Measurements from ENCODE around the gene TMEM178B.
"Not testable (repeated sequence)": the region's sequence is repeated elsewhere in the genome, so short reads cannot be mapped to it uniquely, and the experiment has no call there.

TMEM178B gene

GRCh38 chr7:141184532-141185190 lies 110.8 kb downstream of the TMEM178B start:
- DNase-seq (ENCODE audit: low spot score) = no peak

GRCh38 chr7:141185369-141185967 lies 111.6 kb downstream of the TMEM178B start:
- DNase-seq (ENCODE audit: low spot score) = no peak

- no peak for DNase-seq (ENCODE audit: low spot score)
Observed at GRCh38 chr7:141189231-141189630, 115.4 kb downstream of the TMEM178B start.

- no peak for DNase-seq (ENCODE audit: low spot score)
Observed at GRCh38 chr7:141190495-141190894, 116.6 kb downstream of the TMEM178B start.

- no peak for DNase-seq (ENCODE audit: low spot score)
Observed at GRCh38 chr7:141191277-141191676, 117.4 kb downstream of the TMEM178B start.

GRCh38 chr7:141193066-141193465 lies 119.2 kb downstream of the TMEM178B start:
- DNase-seq (ENCODE audit: low spot score) = no peak

GRCh38 chr7:141195722-141196121 lies 121.9 kb downstream of the TMEM178B start:
- DNase-seq (ENCODE audit: low spot score) = not testable (repeated sequence)

- DNase-seq (ENCODE audit: low spot score) = no peak
Observed at GRCh38 chr7:141198194-141198958, 124.5 kb downstream of the TMEM178B start.

- no peak for DNase-seq (ENCODE audit: low spot score)
Observed at GRCh38 chr7:141200191-141201108, 126.6 kb downstream of the TMEM178B start.

GRCh38 chr7:141201145-141201885 lies 127.5 kb downstream of the TMEM178B start:
- no peak for DNase-seq (ENCODE audit: low spot score)

- DNase-seq (ENCODE audit: low spot score) = no peak
Observed at GRCh38 chr7:141202535-141202934, 128.7 kb downstream of the TMEM178B start.

- DNase-seq (ENCODE audit: low spot score) = no peak
Observed at GRCh38 chr7:141203177-141203576, 129.3 kb downstream of the TMEM178B start.

GRCh38 chr7:141203586-141203985 lies 129.7 kb downstream of the TMEM178B start:
- DNase-seq (ENCODE audit: low spot score) = no peak

- DNase-seq (ENCODE audit: low spot score) = no peak
Observed at GRCh38 chr7:141207661-141208060, 133.8 kb downstream of the TMEM178B start.

- no peak for DNase-seq (ENCODE audit: low spot score)
Observed at GRCh38 chr7:141208539-141208938, 134.7 kb downstream of the TMEM178B start.

- DNase-seq (ENCODE audit: low spot score) = no peak
Observed at GRCh38 chr7:141209454-141209853, 135.6 kb downstream of the TMEM178B start.

- no peak for DNase-seq (ENCODE audit: low spot score)
Observed at GRCh38 chr7:141210862-141211261, 137.0 kb downstream of the TMEM178B start.

GRCh38 chr7:141213226-141213625 lies 139.4 kb downstream of the TMEM178B start:
- DNase-seq (ENCODE audit: low spot score) = no peak

- no peak for DNase-seq (ENCODE audit: low spot score)
Observed at GRCh38 chr7:141217938-141218337, 144.1 kb downstream of the TMEM178B start.

- DNase-seq (ENCODE audit: low spot score) = no peak
Observed at GRCh38 chr7:141218941-141219340, 145.1 kb downstream of the TMEM178B start.

GRCh38 chr7:141220263-141220880 lies 146.5 kb downstream of the TMEM178B start:
- DNase-seq (ENCODE audit: low spot score) = no peak
